HCT116 (cell line): ENCODE measurements around the gene BABAM2. TPM values are rescaled to one million over a fixed set of nuclear protein-coding genes. Genes with fewer than 3 reads are reported as not detected.

Experiments used
- ATAC-seq: fragments of 200-7000 bp; cut with Tn5 transposase; 2 replicates; pipeline ENCODE4 v1.9.1; 2020; ENCODE audit warnings: mild to moderate bottlenecking, moderate library complexity
- BruUV-seq: library from RNA; stranded (reverse); fragments of 400-500 nt; replicated peaks from 2 replicates; lab custom pipeline; 2021; lab: Mats Ljungman, UMichigan
- CTCF ChIA-PET: fragments of 300-600 bp; sonication (Branson Sonifier 250); formaldehyde crosslinking; loops from one replicate; lab custom pipeline; 2021; ENCODE audit warnings: antibody characterized with exemption; lab: Charles Lee
- POLR2A ChIA-PET: fragments of 300-600, 350-600 bp; sonication (Branson Sonifier 250); formaldehyde crosslinking; loops from one replicate; lab custom pipeline; 2021; ENCODE audit warnings: antibody characterized with exemption; lab: Charles Lee
- RAD21 ChIA-PET, 2 experiments: fragments of 300-600 bp; sonication (Branson Sonifier 250); formaldehyde crosslinking; loops; one replicate each; lab custom pipeline; 2023; ENCODE audit warnings: low total read pairs in 2 of 2; ENCODE audit not compliant: uncharacterized antibody in 2 of 2, unreplicated experiment in 2 of 2, low non-redundant PET in 1 of 2; lab: Charles Lee
- DNase-seq: peaks from one replicate; pipeline ENCODE4 v3.0.0-alpha.2; 2010; ENCODE audit warnings: low read depth, low spot score
- H2AFZ ChIP-seq: fragments of 200-600 bp; shearing (Covaris generic), sonication (generic); 2 replicates; pipeline ENCODE4 v1.6.1; 2017; ENCODE audit warnings: low read depth, mixed run types, mixed read lengths, antibody characterized with exemption, low read length; ENCODE audit not compliant: poor library complexity, severe bottlenecking
- H3K27ac ChIP-seq: 2 replicates; pipeline ENCODE4 v1.5.1; 2012; ENCODE audit warnings: low read depth, low read length
- H3K27me3 ChIP-seq: fragments of 200-600 bp; sonication (generic); 2 replicates; pipeline ENCODE4 v1.6.1; 2016; ENCODE audit warnings: mixed run types, low read length, mixed read lengths; ENCODE audit not compliant: insufficient read depth
- H3K36me3 ChIP-seq, 2 experiments: fragments of 200-500 bp in 1 of 2; fragments of 200-600 bp in 1 of 2; sonication (Bioruptor generic) in 1 of 2; sonication (generic) in 1 of 2; 2 replicates each; pipeline versions ENCODE4 v1.5.1 to v1.6.1; 2014 to 2016; ENCODE audit warnings: low read length in 2 of 2, inconsistent platforms in 1 of 2, mixed read lengths in 1 of 2, mixed run types in 1 of 2; ENCODE audit not compliant: insufficient read depth in 2 of 2, control insufficient read depth in 1 of 2
- H3K4me1 ChIP-seq, 2 experiments: fragments of 200-600 bp in 1 of 2; sonication (generic) in 1 of 2; 2 replicates each; pipeline versions ENCODE4 v1.5.1 to v1.6.1; 2012 to 2017; ENCODE audit warnings: low read length in 2 of 2, inconsistent platforms in 1 of 2, mild to moderate bottlenecking in 1 of 2, mixed read lengths in 1 of 2, mixed run types in 1 of 2, moderate library complexity in 1 of 2; ENCODE audit not compliant: insufficient read depth in 2 of 2, control insufficient read depth in 1 of 2
- H3K4me2 ChIP-seq: fragments of 200-600 bp; sonication (generic); 2 replicates; pipeline ENCODE4 v1.6.1; 2017; ENCODE audit warnings: mixed run types, low read length, mixed read lengths
- H3K4me3 ChIP-seq, 2 experiments: fragments of 200-600 bp in 1 of 2; sonication (generic) in 1 of 2; replicated peaks in 1 of 2; 2 replicates each; pipeline ENCODE4 v1.5.1; 2011 to 2016; ENCODE audit warnings: low read length in 2 of 2, control low read depth in 1 of 2, low read depth in 1 of 2, mild to moderate bottlenecking in 1 of 2, mixed read lengths in 1 of 2, mixed run types in 1 of 2
- H3K79me2 ChIP-seq: fragments of 200-600 bp; sonication (generic); 2 replicates; pipeline ENCODE4 v1.6.1; 2017; ENCODE audit warnings: mild to moderate bottlenecking, mixed run types, low read length, moderate library complexity, mixed read lengths; ENCODE audit not compliant: insufficient read depth
- H3K9ac ChIP-seq: fragments of 200-600 bp; sonication (generic); 2 replicates; pipeline ENCODE4 v1.6.1; 2016; ENCODE audit warnings: low read length, mixed read lengths
- H3K9me2 ChIP-seq: fragments of 200-600 bp; sonication (generic), shearing (Covaris generic); 2 replicates; pipeline ENCODE4 v1.6.1; 2017; ENCODE audit warnings: mixed run types, mild to moderate bottlenecking, moderate library complexity; ENCODE audit not compliant: insufficient read depth
- H3K9me3 ChIP-seq, 2 experiments: fragments of 200-500 bp in 1 of 2; fragments of 200-600 bp in 1 of 2; sonication (Bioruptor generic) in 1 of 2; sonication (generic) in 1 of 2; 2 replicates each; pipeline ENCODE4 v1.6.1; 2014 to 2017; ENCODE audit warnings: low read length in 2 of 2, mixed read lengths in 2 of 2, inconsistent platforms in 1 of 2, low read depth in 1 of 2, mild to moderate bottlenecking in 1 of 2, mixed run types in 1 of 2, moderate library complexity in 1 of 2; ENCODE audit not compliant: control insufficient read depth in 1 of 2, insufficient read depth in 1 of 2
- H4K20me1 ChIP-seq: fragments of 200-600 bp; sonication (generic), shearing (Covaris generic); 2 replicates; pipeline ENCODE4 v1.6.1; 2017; ENCODE audit warnings: mixed run types, mild to moderate bottlenecking, moderate library complexity; ENCODE audit not compliant: insufficient read depth
- CBX3 ChIP-seq: IDR thresholded peaks from 2 replicates; pipeline ENCODE4 v1.6.1; 2012; ENCODE audit warnings: low read depth
- CEBPB ChIP-seq: IDR thresholded peaks from 2 replicates; pipeline ENCODE4 v1.6.1; 2012; ENCODE audit warnings: low read depth
- ELF1 ChIP-seq: IDR thresholded peaks from 2 replicates; pipeline ENCODE4 v1.6.1; 2012; ENCODE audit warnings: low read depth, borderline replicate concordance
- POLR2A ChIP-seq: IDR thresholded peaks from 2 replicates; pipeline ENCODE4 v1.7.0; 2011; ENCODE audit warnings: borderline replicate concordance; ENCODE audit not compliant: insufficient read depth, insufficient read length; ENCODE audit errors: extremely low read depth
- RAD21 ChIP-seq: IDR thresholded peaks from 2 replicates; pipeline ENCODE4 v1.6.1; 2012; ENCODE audit warnings: low read depth, mild to moderate bottlenecking
- SIN3A ChIP-seq: IDR thresholded peaks from 2 replicates; pipeline ENCODE4 v1.6.1; 2012; ENCODE audit warnings: low read depth
- SP1 ChIP-seq: IDR thresholded peaks from 2 replicates; pipeline ENCODE4 v1.6.1; 2012; ENCODE audit warnings: low read depth
- SRF ChIP-seq: IDR thresholded peaks from 2 replicates; pipeline ENCODE4 v1.6.1; 2012; ENCODE audit warnings: low read depth
- TCF7L2 ChIP-seq: IDR thresholded peaks from 2 replicates; pipeline ENCODE4 v1.7.0; 2011; ENCODE audit warnings: borderline replicate concordance, inconsistent platforms; ENCODE audit not compliant: insufficient read depth, insufficient read length; ENCODE audit errors: extremely low read depth
- YY1 ChIP-seq: IDR thresholded peaks from 2 replicates; pipeline ENCODE4 v1.6.1; 2011; ENCODE audit warnings: low read length, low read depth, moderate library complexity, mild to moderate bottlenecking; ENCODE audit not compliant: insufficient replicate concordance; ENCODE audit errors: extremely low read depth
- ZFX ChIP-seq: fragments of 450-650 bp; IDR thresholded peaks from 2 replicates; pipeline ENCODE4 v1.6.1; 2017
- ZNF274 ChIP-seq: fragments of 200-500 bp; sonication (Bioruptor generic); IDR thresholded peaks from 2 replicates; pipeline ENCODE4 v1.6.1; 2014; ENCODE audit warnings: mild to moderate bottlenecking, low read depth, low read length, inconsistent platforms
- intact Hi-C: fragments of 100-400 bp; cut with micrococcal nuclease; formaldehyde crosslinking; loops from 2 replicates; pipeline ENCODE4 v1.10.0; 2022
- total RNA-seq: library from RNA; stranded (reverse); gene quantifications from one replicate; pipeline ENCODE4 v1.2.1, GENCODE V29; 2021; ENCODE audit not compliant: unreplicated experiment
- TF ChIP-seq, protein P1 (sequence below): IDR thresholded peaks from 2 replicates; pipeline ENCODE4 v1.6.1; 2011; ENCODE audit warnings: mild to moderate bottlenecking, low read length, moderate library complexity; ENCODE audit not compliant: insufficient replicate concordance; ENCODE audit errors: extremely low read depth
- TF ChIP-seq, protein P2 (sequence below): IDR thresholded peaks from 2 replicates; pipeline ENCODE4 v1.6.1; 2012; ENCODE audit warnings: low read depth
- TF ChIP-seq, protein P3 (sequence below): IDR thresholded peaks from 2 replicates; pipeline ENCODE4 v1.6.1; 2012

Gene BABAM2
- total RNA-seq, 1 experiment from 2014 or later, result 23.8 TPM

DNA sequence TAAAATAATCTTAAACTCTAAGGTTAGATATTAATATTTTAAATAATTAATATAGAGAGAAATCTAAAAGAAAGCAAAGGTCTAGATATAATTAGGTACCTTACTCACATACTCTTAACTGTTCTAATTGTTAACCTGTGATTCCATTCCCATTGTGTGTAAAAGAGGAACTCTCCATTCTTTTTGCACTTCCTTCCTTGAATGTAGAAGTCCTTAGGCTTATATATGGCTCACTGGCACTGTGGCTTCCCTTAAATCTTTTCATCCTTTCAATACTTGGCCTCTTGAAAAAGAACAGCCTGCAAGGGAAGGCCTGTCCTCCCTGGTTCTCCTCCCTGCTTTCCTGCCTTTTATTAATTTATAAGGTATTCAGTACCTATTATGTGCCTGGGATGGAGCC, 319.3 kb downstream of the BABAM2 start:
- POLR2A ChIA-PET, result no interaction called here
- H3K9me2 ChIP-seq, result no peaks in the 10 kb centered on the region
- no peaks in the 10 kb centered on the region for H3K27me3 ChIP-seq
- RAD21 ChIA-PET, result no interaction called here
- no peaks in the 10 kb centered on the region for H3K36me3 ChIP-seq
- BruUV-seq, result no TSS peak
- H2AFZ ChIP-seq, result no peak overlapping the region
- H3K27ac ChIP-seq, result no peak overlapping the region
- no peak for DNase-seq
- H3K4me2 ChIP-seq, result no peak overlapping the region
- H4K20me1 ChIP-seq, result no peaks in the 10 kb centered on the region
- intact Hi-C loops, result no loop called here
- ATAC-seq, result no peak
- TF ChIP-seq SIN3A (no peak), CBX3 (no peak), POLR2A (no peak), CEBPB (no peak), ZNF274 (no peak), YY1 (no peak), ELF1 (no peak), SRF (no peak), RAD21 (no peak), ZFX (no peak), SP1 (no peak), TCF7L2 (no peak)
- TF ChIP-seq, protein P1, sequence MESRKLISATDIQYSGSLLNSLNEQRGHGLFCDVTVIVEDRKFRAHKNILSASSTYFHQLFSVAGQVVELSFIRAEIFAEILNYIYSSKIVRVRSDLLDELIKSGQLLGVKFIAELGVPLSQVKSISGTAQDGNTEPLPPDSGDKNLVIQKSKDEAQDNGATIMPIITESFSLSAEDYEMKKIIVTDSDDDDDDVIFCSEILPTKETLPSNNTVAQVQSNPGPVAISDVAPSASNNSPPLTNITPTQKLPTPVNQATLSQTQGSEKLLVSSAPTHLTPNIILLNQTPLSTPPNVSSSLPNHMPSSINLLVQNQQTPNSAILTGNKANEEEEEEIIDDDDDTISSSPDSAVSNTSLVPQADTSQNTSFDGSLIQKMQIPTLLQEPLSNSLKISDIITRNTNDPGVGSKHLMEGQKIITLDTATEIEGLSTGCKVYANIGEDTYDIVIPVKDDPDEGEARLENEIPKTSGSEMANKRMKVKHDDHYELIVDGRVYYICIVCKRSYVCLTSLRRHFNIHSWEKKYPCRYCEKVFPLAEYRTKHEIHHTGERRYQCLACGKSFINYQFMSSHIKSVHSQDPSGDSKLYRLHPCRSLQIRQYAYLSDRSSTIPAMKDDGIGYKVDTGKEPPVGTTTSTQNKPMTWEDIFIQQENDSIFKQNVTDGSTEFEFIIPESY, result no peak
- TF ChIP-seq, protein P2, sequence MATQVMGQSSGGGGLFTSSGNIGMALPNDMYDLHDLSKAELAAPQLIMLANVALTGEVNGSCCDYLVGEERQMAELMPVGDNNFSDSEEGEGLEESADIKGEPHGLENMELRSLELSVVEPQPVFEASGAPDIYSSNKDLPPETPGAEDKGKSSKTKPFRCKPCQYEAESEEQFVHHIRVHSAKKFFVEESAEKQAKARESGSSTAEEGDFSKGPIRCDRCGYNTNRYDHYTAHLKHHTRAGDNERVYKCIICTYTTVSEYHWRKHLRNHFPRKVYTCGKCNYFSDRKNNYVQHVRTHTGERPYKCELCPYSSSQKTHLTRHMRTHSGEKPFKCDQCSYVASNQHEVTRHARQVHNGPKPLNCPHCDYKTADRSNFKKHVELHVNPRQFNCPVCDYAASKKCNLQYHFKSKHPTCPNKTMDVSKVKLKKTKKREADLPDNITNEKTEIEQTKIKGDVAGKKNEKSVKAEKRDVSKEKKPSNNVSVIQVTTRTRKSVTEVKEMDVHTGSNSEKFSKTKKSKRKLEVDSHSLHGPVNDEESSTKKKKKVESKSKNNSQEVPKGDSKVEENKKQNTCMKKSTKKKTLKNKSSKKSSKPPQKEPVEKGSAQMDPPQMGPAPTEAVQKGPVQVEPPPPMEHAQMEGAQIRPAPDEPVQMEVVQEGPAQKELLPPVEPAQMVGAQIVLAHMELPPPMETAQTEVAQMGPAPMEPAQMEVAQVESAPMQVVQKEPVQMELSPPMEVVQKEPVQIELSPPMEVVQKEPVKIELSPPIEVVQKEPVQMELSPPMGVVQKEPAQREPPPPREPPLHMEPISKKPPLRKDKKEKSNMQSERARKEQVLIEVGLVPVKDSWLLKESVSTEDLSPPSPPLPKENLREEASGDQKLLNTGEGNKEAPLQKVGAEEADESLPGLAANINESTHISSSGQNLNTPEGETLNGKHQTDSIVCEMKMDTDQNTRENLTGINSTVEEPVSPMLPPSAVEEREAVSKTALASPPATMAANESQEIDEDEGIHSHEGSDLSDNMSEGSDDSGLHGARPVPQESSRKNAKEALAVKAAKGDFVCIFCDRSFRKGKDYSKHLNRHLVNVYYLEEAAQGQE, result no peak
- TF ChIP-seq, protein P3, sequence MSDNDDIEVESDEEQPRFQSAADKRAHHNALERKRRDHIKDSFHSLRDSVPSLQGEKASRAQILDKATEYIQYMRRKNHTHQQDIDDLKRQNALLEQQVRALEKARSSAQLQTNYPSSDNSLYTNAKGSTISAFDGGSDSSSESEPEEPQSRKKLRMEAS, result no peak
- CTCF ChIA-PET, result no interaction called here
- H3K79me2 ChIP-seq, result no peaks in the 10 kb centered on the region
- H3K9ac ChIP-seq, result no peak overlapping the region
- no peaks in the 10 kb centered on the region for H3K9me3 ChIP-seq
- no peak overlapping the region for H3K4me3 ChIP-seq
- no peaks in the 10 kb centered on the region for H3K4me1 ChIP-seq
